ENCODE results near the gene ZNF784. TPM values are rescaled to one million over a fixed set of nuclear protein-coding genes. Genes with fewer than 3 reads are reported as not detected.

ZNF784 gene
- total and polyA plus RNA-seq, 10 of the 15 experiments (the other 5 are each of a cell fraction or from before 2014, with no cell fraction given): 0.10 to 5.2 (median 1.8) TPM

DNA sequence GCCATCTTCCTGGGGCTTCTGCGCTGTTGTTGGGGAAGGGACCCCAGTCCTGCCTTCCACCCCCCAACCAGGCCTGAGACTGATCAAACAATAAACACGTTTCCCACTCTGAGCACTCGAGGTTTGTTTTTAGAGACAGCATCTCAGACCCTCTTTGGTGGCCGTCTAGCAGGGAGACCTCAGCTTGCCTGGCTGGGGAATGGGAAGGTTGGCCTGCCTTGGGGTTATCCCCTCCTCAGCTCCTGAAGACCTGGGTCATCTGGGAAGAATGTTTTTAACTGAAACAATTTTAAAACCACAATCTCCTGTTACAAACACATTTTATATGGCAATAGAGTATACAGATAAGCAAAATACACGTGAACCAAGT lies 21.1 kb upstream of the ZNF784 start:
- 31% methylated on average over 5 of the region's 5 CpGs for WGBS (ENCODE audit: insufficient coverage, insufficient replicate concordance, low lambda C conversion rate, missing lambda C conversion rate)
- H3K4me3 ChIP-seq: peak overlapping the region; percentile 95; the same call in 1 of the 2 replicates
- H3K27ac ChIP-seq (ENCODE audit: control insufficient read depth, insufficient read depth): no peak overlapping the region
- H4K20me1 ChIP-seq (ENCODE audit: control insufficient read depth, insufficient read depth): no peaks in the 10 kb centered on the region
- in situ Hi-C loops (cut with MboI): no loop called here
- ChIA-PET CTCF (interaction anchor here (0.6 to 4.6 kb wide), 5 partner anchors 8 to 179 kb away, joined by 3 to 52 read pairs (median 3); partner anchors contain the start of gene U2AF2), SMC1A (ENCODE audit: uncharacterized antibody, unreplicated experiment) (interaction anchor here (0.7 kb wide), 1 partner anchor 13 kb away, joined by 3 read pairs; no protein-coding TSS in a partner anchor), POLR2A (interaction anchor here (0.6 to 3.3 kb wide), 4 partner anchors 9 to 1184 kb away, joined by 3 to 20 read pairs (median 7); partner anchors contain the start of gene U2AF2), RAD21 (ENCODE audit: unreplicated experiment) (interaction anchor here (0.7 kb wide), 1 partner anchor 39 kb away, joined by 3 read pairs; no protein-coding TSS in a partner anchor)
- FAIRE-seq (no peak), ATAC-seq (no peak), DNase-seq (ENCODE audit: low read depth, low spot score) (no peak)
- H3K79me2 ChIP-seq (ENCODE audit: control insufficient read depth, insufficient read depth, low read length): peaks cover 64% of the 10 kb centered on the region
- H3K27me3 ChIP-seq (replicated peaks in 1 of 2; ENCODE audit: control insufficient read depth in 2 of 2, insufficient read depth in 2 of 2, low read length in 1 of 2): no peaks in the 10 kb centered on the region
- no TSS peak for BruUV-seq (replicated peaks)
- intact Hi-C loops (cut with micrococcal nuclease; ENCODE audit: unreplicated experiment): no loop called here
- H3K4me2 ChIP-seq (ENCODE audit: control insufficient read depth, insufficient read depth): peak overlapping the region; percentile 91
- H3K9ac ChIP-seq (ENCODE audit: control insufficient read depth, insufficient read depth, low read length): peak overlapping the region; percentile 10; the same call in 1 of the 2 replicates
- H3K9me3 ChIP-seq (replicated peaks; ENCODE audit: control insufficient read depth, insufficient read depth, low read length): no peaks in the 10 kb centered on the region
- TF ChIP-seq, protein P1, sequence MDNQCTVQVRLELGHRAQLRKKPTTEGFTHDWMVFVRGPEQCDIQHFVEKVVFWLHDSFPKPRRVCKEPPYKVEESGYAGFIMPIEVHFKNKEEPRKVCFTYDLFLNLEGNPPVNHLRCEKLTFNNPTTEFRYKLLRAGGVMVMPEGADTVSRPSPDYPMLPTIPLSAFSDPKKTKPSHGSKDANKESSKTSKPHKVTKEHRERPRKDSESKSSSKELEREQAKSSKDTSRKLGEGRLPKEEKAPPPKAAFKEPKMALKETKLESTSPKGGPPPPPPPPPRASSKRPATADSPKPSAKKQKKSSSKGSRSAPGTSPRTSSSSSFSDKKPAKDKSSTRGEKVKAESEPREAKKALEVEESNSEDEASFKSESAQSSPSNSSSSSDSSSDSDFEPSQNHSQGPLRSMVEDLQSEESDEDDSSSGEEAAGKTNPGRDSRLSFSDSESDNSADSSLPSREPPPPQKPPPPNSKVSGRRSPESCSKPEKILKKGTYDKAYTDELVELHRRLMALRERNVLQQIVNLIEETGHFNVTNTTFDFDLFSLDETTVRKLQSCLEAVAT (IDR thresholded peaks at IDR 0.05): no peak
- no peak for TF ChIP-seq EGR1 (IDR thresholded peaks at IDR 0.05; ENCODE audit: borderline replicate concordance in 1 of 2, low read depth in 2 of 2, low read length in 2 of 2)
- TF ChIP-seq TCF7 (IDR thresholded peaks at IDR 0.05; ENCODE audit: borderline replicate concordance): no peak
- TF ChIP-seq JUND (IDR thresholded peaks at IDR 0.05; ENCODE audit: low read depth, low read length): no peak
- TF ChIP-seq SRF (IDR thresholded peaks at IDR 0.05; ENCODE audit: low read depth in 2 of 2, low read length in 2 of 2): no peak
- TF ChIP-seq, protein P2, sequence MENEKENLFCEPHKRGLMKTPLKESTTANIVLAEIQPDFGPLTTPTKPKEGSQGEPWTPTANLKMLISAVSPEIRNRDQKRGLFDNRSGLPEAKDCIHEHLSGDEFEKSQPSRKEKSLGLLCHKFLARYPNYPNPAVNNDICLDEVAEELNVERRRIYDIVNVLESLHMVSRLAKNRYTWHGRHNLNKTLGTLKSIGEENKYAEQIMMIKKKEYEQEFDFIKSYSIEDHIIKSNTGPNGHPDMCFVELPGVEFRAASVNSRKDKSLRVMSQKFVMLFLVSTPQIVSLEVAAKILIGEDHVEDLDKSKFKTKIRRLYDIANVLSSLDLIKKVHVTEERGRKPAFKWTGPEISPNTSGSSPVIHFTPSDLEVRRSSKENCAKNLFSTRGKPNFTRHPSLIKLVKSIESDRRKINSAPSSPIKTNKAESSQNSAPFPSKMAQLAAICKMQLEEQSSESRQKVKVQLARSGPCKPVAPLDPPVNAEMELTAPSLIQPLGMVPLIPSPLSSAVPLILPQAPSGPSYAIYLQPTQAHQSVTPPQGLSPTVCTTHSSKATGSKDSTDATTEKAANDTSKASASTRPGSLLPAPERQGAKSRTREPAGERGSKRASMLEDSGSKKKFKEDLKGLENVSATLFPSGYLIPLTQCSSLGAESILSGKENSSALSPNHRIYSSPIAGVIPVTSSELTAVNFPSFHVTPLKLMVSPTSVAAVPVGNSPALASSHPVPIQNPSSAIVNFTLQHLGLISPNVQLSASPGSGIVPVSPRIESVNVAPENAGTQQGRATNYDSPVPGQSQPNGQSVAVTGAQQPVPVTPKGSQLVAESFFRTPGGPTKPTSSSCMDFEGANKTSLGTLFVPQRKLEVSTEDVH (IDR thresholded peaks at IDR 0.05; ENCODE audit: low read depth, partially characterized antibody): no peak
- TF ChIP-seq, protein P3, sequence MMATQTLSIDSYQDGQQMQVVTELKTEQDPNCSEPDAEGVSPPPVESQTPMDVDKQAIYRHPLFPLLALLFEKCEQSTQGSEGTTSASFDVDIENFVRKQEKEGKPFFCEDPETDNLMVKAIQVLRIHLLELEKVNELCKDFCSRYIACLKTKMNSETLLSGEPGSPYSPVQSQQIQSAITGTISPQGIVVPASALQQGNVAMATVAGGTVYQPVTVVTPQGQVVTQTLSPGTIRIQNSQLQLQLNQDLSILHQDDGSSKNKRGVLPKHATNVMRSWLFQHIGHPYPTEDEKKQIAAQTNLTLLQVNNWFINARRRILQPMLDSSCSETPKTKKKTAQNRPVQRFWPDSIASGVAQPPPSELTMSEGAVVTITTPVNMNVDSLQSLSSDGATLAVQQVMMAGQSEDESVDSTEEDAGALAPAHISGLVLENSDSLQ (IDR thresholded peaks at IDR 0.05): no peak
- no peak overlapping the region for H2AFZ ChIP-seq (ENCODE audit: control insufficient read depth, low read depth, low read length)
- peaks cover 25% of the 10 kb centered on the region for H3K4me1 ChIP-seq (ENCODE audit: control insufficient read depth, insufficient read depth, low read length)
- 0 out of 4 replicates have a peak, but pooled peaks cover 0 to 2% of the 10 kb centered on the region in 2 experiments for H3K36me3 ChIP-seq (ENCODE audit: control insufficient read depth in 2 of 2, insufficient read depth in 2 of 2, low read length in 1 of 2)
